Ishikawa (cell line): ENCODE measurements around the gene GLIS1.

Source experiments
- FOXM1 ChIP-seq: IDR thresholded peaks from 2 replicates; pipeline ENCODE4 v1.6.1; 2012; ENCODE audit warnings: low read depth, borderline replicate concordance
- REST ChIP-seq: IDR thresholded peaks from 2 replicates; pipeline ENCODE4 v1.6.1; 2012; ENCODE audit warnings: low read depth, mild to moderate bottlenecking
- TAF1 ChIP-seq: IDR thresholded peaks from 2 replicates; pipeline ENCODE4 v1.6.1; 2012; ENCODE audit warnings: low read depth, mild to moderate bottlenecking
- TEAD4 ChIP-seq: IDR thresholded peaks from 2 replicates; pipeline ENCODE4 v1.6.1; 2012
- USF1 ChIP-seq: IDR thresholded peaks from 2 replicates; pipeline ENCODE4 v1.6.1; 2012
- TF ChIP-seq, protein P1 (sequence below): IDR thresholded peaks from 2 replicates; pipeline ENCODE4 v1.6.1; 2012

DNA sequence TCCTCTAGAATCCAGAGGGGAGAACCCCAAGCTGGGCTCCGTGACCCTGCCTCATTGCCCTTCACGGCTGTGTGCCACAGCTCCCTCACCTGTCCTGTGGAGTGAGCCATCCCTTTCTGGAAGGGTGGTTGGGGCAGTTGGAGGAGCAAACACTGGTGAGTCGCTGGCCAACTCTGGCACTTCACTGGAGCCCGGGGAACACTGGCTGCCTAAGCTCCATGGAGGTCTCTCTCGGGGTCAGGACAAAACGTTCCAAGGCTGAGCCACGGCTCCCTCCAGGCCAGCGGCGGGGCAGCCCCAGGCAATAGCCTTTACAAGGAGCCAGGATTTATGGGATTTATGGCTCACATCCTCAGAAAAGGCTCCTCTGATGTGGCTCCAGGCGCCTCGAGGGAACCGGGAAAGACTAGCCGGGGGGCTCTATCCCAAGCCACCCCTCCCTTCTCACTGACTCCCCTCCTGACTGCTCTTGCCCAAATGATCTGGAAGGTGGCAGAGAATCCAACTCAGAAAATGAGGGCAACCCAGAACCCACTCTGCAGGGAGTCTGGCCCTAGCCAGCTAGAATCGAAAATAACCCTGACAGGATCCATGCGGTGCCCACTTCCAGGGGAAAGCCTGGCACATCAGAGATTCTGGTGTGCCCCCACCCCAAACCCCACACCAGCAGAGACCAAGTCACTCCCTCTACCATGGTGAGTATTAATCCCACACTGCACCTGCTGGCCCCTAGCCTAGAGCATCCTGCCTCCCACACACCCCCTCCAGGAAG lies 75.2 kb downstream of the GLIS1 start:
- no peak for TF ChIP-seq TAF1
- TF ChIP-seq USF1, result no peak
- no peak for TF ChIP-seq REST
- TF ChIP-seq, protein P1, sequence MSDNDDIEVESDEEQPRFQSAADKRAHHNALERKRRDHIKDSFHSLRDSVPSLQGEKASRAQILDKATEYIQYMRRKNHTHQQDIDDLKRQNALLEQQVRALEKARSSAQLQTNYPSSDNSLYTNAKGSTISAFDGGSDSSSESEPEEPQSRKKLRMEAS, result no peak
- no peak for TF ChIP-seq FOXM1
- no peak for TF ChIP-seq TEAD4
